Tibial nerve (tissue), 4 donors: ENCODE measurements around the gene FBXL17.

Source experiments
- EP300 ChIP-seq, 2 donors: sonication (generic); formaldehyde crosslinking; IDR thresholded peaks; one replicate each; pipeline ENCODE4 v1.6.1; 2017; ENCODE audit warnings: antibody characterized with exemption in 2 of 2, mild to moderate bottlenecking in 1 of 2
- TF ChIP-seq, protein P1 (sequence below), 5 experiments: fragments of 200-600 bp in 3 of 5; fragments of 450-650 bp in 2 of 5; sonication (generic) in 3 of 5; IDR thresholded peaks; one replicate each; pipeline ENCODE4 v1.5.1; 2016 to 2019; ENCODE audit warnings: antibody characterized with exemption in 5 of 5, mild to moderate bottlenecking in 3 of 5, moderate library complexity in 2 of 5

DNA sequence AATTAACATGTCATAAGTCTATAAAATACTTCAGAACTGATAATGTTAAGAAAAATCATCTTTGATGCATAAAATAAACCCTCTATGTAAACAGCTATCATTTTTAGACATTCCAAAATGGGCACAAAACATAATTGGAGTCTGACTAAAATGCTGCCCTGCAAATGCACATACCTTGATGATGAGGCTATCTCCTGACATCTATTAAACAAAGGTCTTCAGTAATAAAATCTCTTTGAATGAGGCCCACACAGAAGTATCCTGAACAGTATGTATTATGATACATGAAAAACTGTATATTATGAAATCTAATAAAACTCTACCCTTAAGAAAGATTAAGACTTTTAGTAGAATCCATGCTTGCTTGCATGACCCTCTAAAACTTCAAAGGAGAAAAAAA lies 66.1 kb downstream of the FBXL17 start:
- TF ChIP-seq, protein P1, sequence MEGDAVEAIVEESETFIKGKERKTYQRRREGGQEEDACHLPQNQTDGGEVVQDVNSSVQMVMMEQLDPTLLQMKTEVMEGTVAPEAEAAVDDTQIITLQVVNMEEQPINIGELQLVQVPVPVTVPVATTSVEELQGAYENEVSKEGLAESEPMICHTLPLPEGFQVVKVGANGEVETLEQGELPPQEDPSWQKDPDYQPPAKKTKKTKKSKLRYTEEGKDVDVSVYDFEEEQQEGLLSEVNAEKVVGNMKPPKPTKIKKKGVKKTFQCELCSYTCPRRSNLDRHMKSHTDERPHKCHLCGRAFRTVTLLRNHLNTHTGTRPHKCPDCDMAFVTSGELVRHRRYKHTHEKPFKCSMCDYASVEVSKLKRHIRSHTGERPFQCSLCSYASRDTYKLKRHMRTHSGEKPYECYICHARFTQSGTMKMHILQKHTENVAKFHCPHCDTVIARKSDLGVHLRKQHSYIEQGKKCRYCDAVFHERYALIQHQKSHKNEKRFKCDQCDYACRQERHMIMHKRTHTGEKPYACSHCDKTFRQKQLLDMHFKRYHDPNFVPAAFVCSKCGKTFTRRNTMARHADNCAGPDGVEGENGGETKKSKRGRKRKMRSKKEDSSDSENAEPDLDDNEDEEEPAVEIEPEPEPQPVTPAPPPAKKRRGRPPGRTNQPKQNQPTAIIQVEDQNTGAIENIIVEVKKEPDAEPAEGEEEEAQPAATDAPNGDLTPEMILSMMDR (IDR thresholded peaks at IDR 0.05) = no peak
- no peak for TF ChIP-seq EP300 (IDR thresholded peaks at IDR 0.05)
